Testis (tissue), 2 donors: Measurements from ENCODE around the gene ANK2.

Source experiments
- CTCF ChIP-seq, 3 experiments: fragments of 450-650 bp in 2 of 3; fragments of 200-600 bp in 1 of 3; sonication (generic) in 1 of 3; IDR thresholded peaks; one replicate each; pipeline ENCODE4 v1.5.1; 2016 to 2019; ENCODE audit warnings: antibody characterized with exemption in 3 of 3, mild to moderate bottlenecking in 2 of 3, moderate library complexity in 1 of 3
- POLR2A ChIP-seq: fragments of 450-650 bp; IDR thresholded peaks from one replicate; pipeline ENCODE4 v1.6.1; 2017; ENCODE audit warnings: antibody characterized with exemption, mild to moderate bottlenecking, moderate library complexity

- TF ChIP-seq POLR2A: no peak
- no peak for TF ChIP-seq CTCF (IDR thresholded peaks at IDR 0.05)
Observed at GRCh38 chr4:113303315-113303714, 253.9 kb downstream of the ANK2 start.
